IPS-NIHi11 (cell line): ENCODE data around the gene BACE2.

Experiments
- DNase-seq: peaks from one replicate; pipeline ENCODE4 v3.0.0; 2012; ENCODE audit warnings: mixed read lengths, low spot score

The BACE2 gene

GRCh38 chr21:41321908-41322495 lies 154.0 kb downstream of the BACE2 start:
- no peak for DNase-seq

GRCh38 chr21:41322496-41323382 lies 154.8 kb downstream of the BACE2 start:
- peak; percentile 44 for DNase-seq

GRCh38 chr21:41325138-41325912 lies 157.4 kb downstream of the BACE2 start:
- no peak for DNase-seq

- no peak for DNase-seq
Observed at GRCh38 chr21:41326414-41327080, 158.6 kb downstream of the BACE2 start.

- no peak for DNase-seq
Observed at GRCh38 chr21:41327753-41328152, 159.8 kb downstream of the BACE2 start.

- no peak for DNase-seq
Observed at GRCh38 chr21:41328660-41329607, 161.0 kb downstream of the BACE2 start.
